ENCODE data around the gene KMT2D.
"Not testable (repeated sequence)": the region's sequence is repeated elsewhere in the genome, so short reads cannot be mapped to it uniquely, and the experiment has no call there.

KMT2D gene

GRCh38 chr12:49089821-49090773 is 29.5 kb upstream of the KMT2D start:
- no peak for DNase-seq (ENCODE audit: extremely low spot score, insufficient read length, low read depth)
- FAIRE-seq, result no peak

- no peak for FAIRE-seq
These were observed 28.3 kb upstream of the KMT2D start for GRCh38 chr12:49088932-49089330.

GRCh38 chr12:49088150-49088931 is 27.7 kb upstream of the KMT2D start:
- DNase-seq (ENCODE audit: extremely low spot score, insufficient read length, low read depth), result peak; percentile 55
- FAIRE-seq, result peak; percentile 88

More at GRCh38 chr12:49088932-49089330, 28.3 kb upstream of the KMT2D start:
- no peak for DNase-seq (ENCODE audit: extremely low spot score, insufficient read length, low read depth)

GRCh38 chr12:49086116-49086515 is 25.5 kb upstream of the KMT2D start:
- DNase-seq (ENCODE audit: extremely low spot score, insufficient read length, low read depth), result no peak

GRCh38 chr12:49084438-49084837 is 23.8 kb upstream of the KMT2D start:
- DNase-seq (ENCODE audit: extremely low spot score, insufficient read length, low read depth) (no peak), FAIRE-seq (no peak)

More at GRCh38 chr12:49086116-49086515, 25.5 kb upstream of the KMT2D start:
- FAIRE-seq, result no peak

- no peak for FAIRE-seq
These were observed 19.2 kb upstream of the KMT2D start for GRCh38 chr12:49079793-49080192.

GRCh38 chr12:49070971-49071370 is 10.4 kb upstream of the KMT2D start:
- DNase-seq (ENCODE audit: extremely low spot score, insufficient read length, low read depth) (no peak), FAIRE-seq (no peak)

More at GRCh38 chr12:49079793-49080192, 19.2 kb upstream of the KMT2D start:
- no peak for DNase-seq (ENCODE audit: extremely low spot score, insufficient read length, low read depth)

- DNase-seq (ENCODE audit: extremely low spot score, insufficient read length, low read depth), result peak; percentile 97
- FAIRE-seq, result peak; percentile 98
These were observed 9.1 kb upstream of the KMT2D start, which contains the start of gene RHEBL1 for GRCh38 chr12:49069507-49070346. TSS of gene RHEBL1 (minus strand) at chr12:49069979. CDS start at chr12:49069785, 194 bp downstream.

- FAIRE-seq (no peak), DNase-seq (ENCODE audit: extremely low spot score, insufficient read length, low read depth) (no peak)
These were observed 8.4 kb upstream of the KMT2D start for GRCh38 chr12:49068879-49069506.

GRCh38 chr12:49066120-49066519 is 5.5 kb upstream of the KMT2D start:
- FAIRE-seq, result no peak
- no peak for DNase-seq (ENCODE audit: extremely low spot score, insufficient read length, low read depth)

GRCh38 chr12:49064767-49065152 is 4.2 kb upstream of the KMT2D start:
- DNase-seq (ENCODE audit: extremely low spot score, insufficient read length, low read depth) (no peak), FAIRE-seq (no peak)

GRCh38 chr12:49061916-49062315 is 1.3 kb upstream of the KMT2D start:
- DNase-seq (ENCODE audit: extremely low spot score, insufficient read length, low read depth), result not testable (repeated sequence)

GRCh38 chr12:49061157-49061650 is 610 bp upstream of the KMT2D start:
- DNase-seq (ENCODE audit: extremely low spot score, insufficient read length, low read depth) (no peak), FAIRE-seq (no peak)

More at GRCh38 chr12:49061916-49062315, 1.3 kb upstream of the KMT2D start:
- FAIRE-seq, result not testable (repeated sequence)

- FAIRE-seq, result no peak
- no peak for DNase-seq (ENCODE audit: extremely low spot score, insufficient read length, low read depth)
These were observed 1.1 kb downstream of the KMT2D start for GRCh38 chr12:49059299-49060171.

- no peak for DNase-seq (ENCODE audit: extremely low spot score, insufficient read length, low read depth)
- FAIRE-seq, result no peak
These were observed 1.6 kb downstream of the KMT2D start for GRCh38 chr12:49059045-49059298.

GRCh38 chr12:49058366-49059044 is 2.1 kb downstream of the KMT2D start:
- no peak for DNase-seq (ENCODE audit: extremely low spot score, insufficient read length, low read depth)
- FAIRE-seq, result no peak

- DNase-seq (ENCODE audit: extremely low spot score, insufficient read length, low read depth), result no peak
- peak; percentile 50 for FAIRE-seq
These were observed 2.7 kb downstream of the KMT2D start for GRCh38 chr12:49057888-49058287.

Data from GM18507 (cell line).